ENCODE results near the gene ZSWIM1. TPM values are rescaled to one million over a fixed set of nuclear protein-coding genes. Genes with fewer than 3 reads are reported as not detected.

ZSWIM1 gene
- total RNA-seq, 1 experiment from 2014 or later, result 13.0 TPM

DNA sequence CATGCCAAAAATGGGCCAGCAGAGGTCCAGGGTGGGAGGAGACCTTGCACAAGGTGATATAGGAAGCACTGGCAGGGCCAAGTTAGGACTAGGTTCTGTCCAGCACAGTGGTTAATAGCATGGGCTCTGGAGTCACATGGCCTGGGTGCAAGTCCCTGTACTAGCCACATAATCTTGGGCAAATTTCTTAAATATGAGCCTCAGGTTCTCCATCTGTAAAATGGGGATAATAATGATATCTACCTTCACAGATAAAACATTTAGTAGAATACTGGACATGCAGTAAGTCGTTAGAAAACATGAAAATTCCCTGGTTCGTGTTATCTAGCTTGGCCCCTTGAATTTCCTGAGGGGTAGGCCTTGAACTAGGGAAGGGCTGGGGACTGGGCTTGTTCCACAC is 16.3 kb downstream of the ZSWIM1 start:
- H3K4me3 ChIP-seq (replicated peaks in 1 of 2; ENCODE audit: low read depth in 1 of 2, low read length in 2 of 2), result no peak overlapping the region
- H2AFZ ChIP-seq (ENCODE audit: low read depth, low read length, poor library complexity, severe bottlenecking), result no peak overlapping the region
- no peaks in the 10 kb centered on the region for H3K9me2 ChIP-seq (ENCODE audit: insufficient read depth)
- no peaks in the 10 kb centered on the region for H4K20me1 ChIP-seq (ENCODE audit: insufficient read depth)
- DNase-seq (ENCODE audit: low read depth, low spot score), result no peak
- H3K27me3 ChIP-seq (ENCODE audit: insufficient read depth, low read length), result no peaks in the 10 kb centered on the region
- no peak overlapping the region for H3K9ac ChIP-seq (ENCODE audit: low read length)
- ChIA-PET RAD21 (ENCODE audit: low non-redundant PET in 1 of 2, low total read pairs in 2 of 2, uncharacterized antibody in 2 of 2, unreplicated experiment in 2 of 2) (no interaction called here), CTCF (no interaction called here), POLR2A (no interaction called here)
- no peaks in the 10 kb centered on the region for H3K9me3 ChIP-seq (ENCODE audit: control insufficient read depth in 1 of 2, insufficient read depth in 1 of 2, low read depth in 1 of 2, low read length in 2 of 2)
- no peaks in the 10 kb centered on the region for H3K79me2 ChIP-seq (ENCODE audit: insufficient read depth, low read length)
- ATAC-seq, result no peak
- H3K36me3 ChIP-seq (ENCODE audit: control insufficient read depth in 1 of 2, insufficient read depth in 2 of 2, low read length in 2 of 2), result peaks cover 6 to 21% of the 10 kb centered on the region in 2 experiments; a peak in 3 of 4 replicates
- H3K27ac ChIP-seq (ENCODE audit: low read depth, low read length), result no peak overlapping the region
- TF ChIP-seq RAD21 (IDR thresholded peaks at IDR 0.05; ENCODE audit: low read depth) (no peak), ZFX (IDR thresholded peaks at IDR 0.05) (no peak), MAX (IDR thresholded peaks at IDR 0.05) (no peak), ZBTB33 (IDR thresholded peaks at IDR 0.05; ENCODE audit: extremely low read depth, insufficient replicate concordance, low read length) (no peak), YY1 (IDR thresholded peaks at IDR 0.05; ENCODE audit: extremely low read depth, insufficient replicate concordance, low read depth, low read length) (no peak), CBX3 (IDR thresholded peaks at IDR 0.05; ENCODE audit: low read depth) (no peak)
- no peak overlapping the region for H3K4me2 ChIP-seq (ENCODE audit: low read length)
- peaks cover 2 to 4% of the 10 kb centered on the region in 2 experiments; a peak in 3 of 4 replicates for H3K4me1 ChIP-seq (ENCODE audit: control insufficient read depth in 1 of 2, insufficient read depth in 2 of 2, low read length in 2 of 2)
- BruUV-seq (replicated peaks), result no TSS peak
- intact Hi-C loops (cut with micrococcal nuclease), result no loop called here

- no peaks in the 10 kb centered on the region for H3K9me3 ChIP-seq (ENCODE audit: control insufficient read depth in 1 of 2, insufficient read depth in 1 of 2, low read depth in 1 of 2, low read length in 2 of 2)
- H3K36me3 ChIP-seq (ENCODE audit: control insufficient read depth in 1 of 2, insufficient read depth in 2 of 2, low read length in 2 of 2), result peaks cover 6 to 18% of the 10 kb centered on the region in 2 experiments; a peak in 3 of 4 replicates
- RAD21 ChIA-PET (ENCODE audit: low non-redundant PET in 1 of 2, low total read pairs in 2 of 2, uncharacterized antibody in 2 of 2, unreplicated experiment in 2 of 2), result no interaction called here
- TSS peak; percentile 2 for BruUV-seq (replicated peaks)
- no peaks in the 10 kb centered on the region for H3K79me2 ChIP-seq (ENCODE audit: insufficient read depth, low read length)
- CTCF ChIA-PET, result no interaction called here
- H4K20me1 ChIP-seq (ENCODE audit: insufficient read depth), result no peaks in the 10 kb centered on the region
- H3K9me2 ChIP-seq (ENCODE audit: insufficient read depth), result no peaks in the 10 kb centered on the region
- no peak overlapping the region for H3K27ac ChIP-seq (ENCODE audit: low read depth, low read length)
- peaks cover 0 to under 1% of the 10 kb centered on the region in 2 experiments; a peak in 1 of 4 replicates for H3K4me1 ChIP-seq (ENCODE audit: control insufficient read depth in 1 of 2, insufficient read depth in 2 of 2, low read length in 2 of 2)
- no peak overlapping the region for H3K4me3 ChIP-seq (replicated peaks in 1 of 2; ENCODE audit: low read depth in 1 of 2, low read length in 2 of 2)
- no peak for DNase-seq (ENCODE audit: low read depth, low spot score)
- H3K9ac ChIP-seq (ENCODE audit: low read length), result no peak overlapping the region
- POLR2A ChIA-PET, result no interaction called here
- H2AFZ ChIP-seq (ENCODE audit: low read depth, low read length, poor library complexity, severe bottlenecking), result no peak overlapping the region
- intact Hi-C loops (cut with micrococcal nuclease), result no loop called here
- H3K27me3 ChIP-seq (ENCODE audit: insufficient read depth, low read length), result no peaks in the 10 kb centered on the region
- no peak for ATAC-seq
- H3K4me2 ChIP-seq (ENCODE audit: low read length), result no peak overlapping the region
- TF ChIP-seq SRF (IDR thresholded peaks at IDR 0.05; ENCODE audit: low read depth), result no peak
- no peak for TF ChIP-seq EZH2 (IDR thresholded peaks at IDR 0.05)
- TF ChIP-seq ZBTB33 (IDR thresholded peaks at IDR 0.05; ENCODE audit: extremely low read depth, insufficient replicate concordance, low read length), result no peak
- TF ChIP-seq, protein P1, sequence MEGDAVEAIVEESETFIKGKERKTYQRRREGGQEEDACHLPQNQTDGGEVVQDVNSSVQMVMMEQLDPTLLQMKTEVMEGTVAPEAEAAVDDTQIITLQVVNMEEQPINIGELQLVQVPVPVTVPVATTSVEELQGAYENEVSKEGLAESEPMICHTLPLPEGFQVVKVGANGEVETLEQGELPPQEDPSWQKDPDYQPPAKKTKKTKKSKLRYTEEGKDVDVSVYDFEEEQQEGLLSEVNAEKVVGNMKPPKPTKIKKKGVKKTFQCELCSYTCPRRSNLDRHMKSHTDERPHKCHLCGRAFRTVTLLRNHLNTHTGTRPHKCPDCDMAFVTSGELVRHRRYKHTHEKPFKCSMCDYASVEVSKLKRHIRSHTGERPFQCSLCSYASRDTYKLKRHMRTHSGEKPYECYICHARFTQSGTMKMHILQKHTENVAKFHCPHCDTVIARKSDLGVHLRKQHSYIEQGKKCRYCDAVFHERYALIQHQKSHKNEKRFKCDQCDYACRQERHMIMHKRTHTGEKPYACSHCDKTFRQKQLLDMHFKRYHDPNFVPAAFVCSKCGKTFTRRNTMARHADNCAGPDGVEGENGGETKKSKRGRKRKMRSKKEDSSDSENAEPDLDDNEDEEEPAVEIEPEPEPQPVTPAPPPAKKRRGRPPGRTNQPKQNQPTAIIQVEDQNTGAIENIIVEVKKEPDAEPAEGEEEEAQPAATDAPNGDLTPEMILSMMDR (IDR thresholded peaks at IDR 0.05 in 2 of 3, conservative IDR thresholded peaks at IDR 0.05 in 1 of 3; ENCODE audit: borderline replicate concordance in 1 of 3, insufficient read depth in 1 of 3, low read depth in 2 of 3, low read length in 2 of 3), result no peak
- no peak for TF ChIP-seq ZNF274 (IDR thresholded peaks at IDR 0.05; ENCODE audit: low read depth, low read length)
- TF ChIP-seq POLR2A (IDR thresholded peaks at IDR 0.05; ENCODE audit: borderline replicate concordance, extremely low read depth, insufficient read depth, insufficient read length), result no peak
- no peak for TF ChIP-seq ELF1 (IDR thresholded peaks at IDR 0.05; ENCODE audit: borderline replicate concordance, low read depth)
- TF ChIP-seq JUND (IDR thresholded peaks at IDR 0.05), result no peak
- TF ChIP-seq CEBPB (IDR thresholded peaks at IDR 0.05; ENCODE audit: low read depth), result no peak
- no peak for TF ChIP-seq YY1 (IDR thresholded peaks at IDR 0.05; ENCODE audit: extremely low read depth, insufficient replicate concordance, low read depth, low read length)
- TF ChIP-seq TCF7L2 (IDR thresholded peaks at IDR 0.05; ENCODE audit: borderline replicate concordance, extremely low read depth, insufficient read depth, insufficient read length), result no peak
Measured at GRCh38 chr20:45897692-45898091, 16.7 kb downstream of the ZSWIM1 start.

Measured in HCT116 (cell line).